ENCODE measurements around the gene TM9SF4.

- TF ChIP-seq CTCF (IDR thresholded peaks at IDR 0.05 in 4 of 5, conservative IDR thresholded peaks at IDR 0.05 in 1 of 5): no peak
- TF ChIP-seq POLR2A (IDR thresholded peaks at IDR 0.05): no peak
These were observed 70.4 kb downstream of the TM9SF4 start for GRCh38 chr20:32179934-32180333.
